IPS-NIHi11 (cell line): ENCODE data around the gene SELENOO.
"Not testable (repeated sequence)": the region's sequence is repeated elsewhere in the genome, so short reads cannot be mapped to it uniquely, and the experiment has no call there.

Experiments used
- DNase-seq: peaks from one replicate; pipeline ENCODE4 v3.0.0; 2012; ENCODE audit warnings: mixed read lengths, low spot score

The SELENOO gene

GRCh38 chr22:50199829-50200460, 866 bp upstream of the SELENOO start:
- DNase-seq: peak; percentile 76

GRCh38 chr22:50201191-50202129, 649 bp downstream of the SELENOO start:
- DNase-seq: peak; percentile 72

GRCh38 chr22:50202130-50202666, 1.4 kb downstream of the SELENOO start:
- no peak for DNase-seq

GRCh38 chr22:50203288-50203687, 2.5 kb downstream of the SELENOO start:
- DNase-seq: no peak

GRCh38 chr22:50204571-50204970, 3.8 kb downstream of the SELENOO start:
- DNase-seq: no peak

- not testable (repeated sequence) for DNase-seq
Measured at GRCh38 chr22:50204998-50205397, 4.2 kb downstream of the SELENOO start.

- DNase-seq: no peak
Measured at GRCh38 chr22:50205781-50206569, 5.2 kb downstream of the SELENOO start.

- DNase-seq: peak; percentile 87
Measured at GRCh38 chr22:50206599-50206998, 5.8 kb downstream of the SELENOO start.

- DNase-seq: no peak
Measured at GRCh38 chr22:50207383-50208140, 6.8 kb downstream of the SELENOO start.

GRCh38 chr22:50208430-50208938, 7.7 kb downstream of the SELENOO start:
- DNase-seq: no peak

- no peak for DNase-seq
Measured at GRCh38 chr22:50208939-50209892, 8.4 kb downstream of the SELENOO start.

GRCh38 chr22:50209893-50210292, 9.1 kb downstream of the SELENOO start:
- peak; percentile 82 for DNase-seq

- DNase-seq: no peak
Measured at GRCh38 chr22:50210378-50211139, 9.7 kb downstream of the SELENOO start.

- DNase-seq: no peak
Measured at GRCh38 chr22:50211147-50211546, 10.3 kb downstream of the SELENOO start.

- DNase-seq: no peak
Measured at GRCh38 chr22:50213263-50213662, 12.5 kb downstream of the SELENOO start.

GRCh38 chr22:50215297-50216054, 14.7 kb downstream of the SELENOO start:
- DNase-seq: no peak

- no peak for DNase-seq
Measured at GRCh38 chr22:50216055-50216683, 15.4 kb downstream of the SELENOO start.
